Measurements from ENCODE around the gene TBX1. TPM values are rescaled to one million over a fixed set of nuclear protein-coding genes. Genes with fewer than 3 reads are reported as not detected.

Gene TBX1
- polyA plus RNA-seq, 4 donors: 0.17 to 0.59 (median 0.25) TPM

DNA sequence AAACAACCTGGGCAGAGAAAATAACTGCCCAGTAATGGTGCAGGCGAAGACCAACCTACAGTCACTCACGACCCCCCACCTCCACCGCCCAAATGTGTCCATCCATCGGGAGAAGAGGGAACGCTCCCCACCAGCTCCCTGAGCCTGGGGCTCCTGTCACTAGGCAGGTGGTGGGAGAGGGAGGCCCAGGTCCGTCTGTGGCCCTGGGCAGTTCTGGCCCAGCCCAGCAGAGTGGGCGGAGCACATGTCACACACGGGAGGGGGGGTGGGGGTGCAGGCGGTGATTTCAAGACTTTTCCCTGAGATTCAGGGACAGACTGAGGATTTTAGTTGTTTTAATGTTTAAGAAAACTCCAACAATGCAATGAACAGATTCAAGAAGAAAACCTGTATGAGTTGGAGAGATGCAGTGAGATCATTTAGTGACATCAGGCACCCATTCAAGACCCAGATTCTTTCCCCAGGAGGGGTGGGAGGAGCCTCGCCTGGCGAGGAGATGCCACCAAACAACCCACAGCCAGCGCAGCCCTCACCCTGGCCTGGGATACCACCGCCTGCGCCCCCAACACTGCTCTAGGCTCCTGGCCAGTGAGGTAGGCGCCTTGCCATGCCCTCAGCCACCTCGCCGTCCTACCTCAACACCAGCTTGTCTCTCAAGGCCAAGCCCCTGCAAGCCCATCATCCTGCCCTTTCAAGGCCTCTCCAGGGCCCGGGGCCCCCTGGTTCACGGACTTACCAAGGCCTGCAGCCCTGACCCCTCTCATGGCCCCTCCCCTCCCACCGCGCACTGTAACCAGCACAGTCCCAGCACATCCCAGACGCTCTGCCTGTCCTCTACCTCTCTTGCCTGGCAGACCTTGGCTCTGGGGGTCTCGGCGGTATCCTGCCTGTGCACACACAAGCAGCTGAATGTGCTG, 36.8 kb downstream of the TBX1 start:
- DNase-seq (ENCODE audit: low read depth in 4 of 4, low spot score in 3 of 4): no peak

DNA sequence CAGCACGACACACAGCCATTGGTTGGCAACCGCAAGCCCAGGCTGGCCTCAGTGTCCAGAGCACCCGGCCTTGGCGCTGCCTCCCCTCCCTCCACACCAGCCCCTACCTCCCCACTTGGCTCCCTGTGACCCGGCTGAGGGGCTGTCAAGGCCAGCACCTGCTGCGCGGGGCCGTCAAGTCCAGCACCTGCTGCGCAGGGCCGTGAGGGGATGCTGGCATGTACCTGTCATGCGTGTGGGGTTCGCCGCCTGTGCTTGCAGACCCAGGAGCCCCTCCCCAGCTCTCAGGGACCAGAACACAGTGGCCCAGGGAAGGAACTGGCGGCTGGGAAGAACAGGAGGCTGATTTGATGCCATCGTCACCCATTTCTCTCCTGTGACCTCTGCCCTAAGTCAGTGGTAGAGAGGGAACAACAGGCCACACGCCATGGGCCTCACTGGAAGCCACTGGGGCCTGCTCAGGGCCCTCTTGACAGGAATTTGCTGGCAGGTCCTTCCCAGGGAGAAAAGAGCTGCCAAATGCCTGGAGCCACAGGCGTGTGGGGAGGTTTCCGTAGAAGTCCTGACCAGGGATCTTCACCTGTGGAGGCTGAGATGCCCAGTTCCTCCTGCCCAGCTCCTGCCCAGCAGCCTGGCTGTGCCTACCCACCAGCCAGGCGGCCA, 37.6 kb downstream of the TBX1 start:
- no peak for DNase-seq (ENCODE audit: low read depth in 4 of 4, low spot score in 3 of 4)

DNA sequence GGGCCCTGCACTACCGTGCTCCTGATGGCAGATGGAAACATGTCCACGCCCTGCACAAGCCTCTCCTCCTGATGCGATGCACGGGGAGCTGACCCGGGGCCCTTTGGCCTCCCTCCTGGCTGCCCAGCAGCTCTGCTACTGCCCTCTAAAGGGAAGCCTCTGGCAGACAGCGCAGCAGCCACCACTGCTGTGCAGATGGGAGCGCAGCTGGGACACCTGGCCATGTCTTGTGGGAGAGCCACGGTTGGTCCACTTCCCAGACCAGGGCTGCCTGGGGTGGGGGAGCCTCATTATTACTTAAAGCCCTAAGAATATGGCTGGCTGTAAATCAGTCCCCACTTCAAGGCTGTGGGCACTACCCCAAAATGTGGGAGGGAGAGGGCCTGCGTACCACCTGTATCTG, 38.3 kb downstream of the TBX1 start:
- DNase-seq (ENCODE audit: low read depth in 4 of 4, low spot score in 3 of 4): no peak

DNA sequence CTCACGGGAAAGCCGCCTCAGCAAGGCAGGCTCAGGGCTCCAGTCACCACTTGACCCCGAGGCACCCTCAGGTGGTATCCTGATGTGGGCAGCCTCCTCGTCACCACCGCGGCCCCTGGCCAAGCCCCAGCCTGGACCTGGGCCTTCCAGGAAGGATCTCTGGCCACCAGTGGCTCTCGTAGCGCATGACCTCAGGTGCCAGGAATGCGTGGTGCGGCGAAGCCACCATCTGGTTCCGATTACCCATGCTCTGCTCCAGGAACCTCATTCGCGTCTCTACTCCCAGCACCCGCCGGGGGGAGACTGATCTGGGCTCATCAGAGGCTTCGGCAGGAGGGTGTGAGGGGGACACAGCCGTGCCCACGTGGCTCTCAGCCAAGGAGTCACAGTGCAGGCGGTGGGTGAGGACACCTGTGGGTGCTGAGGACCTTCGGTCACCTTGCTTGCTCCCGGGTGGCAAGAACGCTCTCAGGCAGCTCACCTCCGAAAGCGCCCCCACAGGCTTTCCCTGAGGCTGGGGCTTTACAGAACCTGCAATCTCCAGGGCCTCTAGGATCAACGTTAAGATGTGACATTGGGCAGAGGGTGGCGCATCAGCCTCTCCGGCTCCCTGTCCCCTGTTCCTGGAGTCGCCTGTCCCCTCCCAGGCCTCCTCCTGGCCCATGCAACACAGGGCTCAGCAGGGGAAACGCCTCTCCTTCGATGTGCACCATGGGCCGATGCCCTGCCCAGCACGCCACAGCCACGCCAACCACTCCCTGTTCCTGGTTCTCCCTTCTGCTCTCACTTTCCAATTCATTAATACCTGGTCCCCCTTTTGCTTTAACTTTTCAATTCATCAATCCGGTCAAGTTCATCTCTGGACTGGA, 39.0 kb downstream of the TBX1 start:
- no peak for DNase-seq (ENCODE audit: low read depth in 4 of 4, low spot score in 3 of 4)

DNA sequence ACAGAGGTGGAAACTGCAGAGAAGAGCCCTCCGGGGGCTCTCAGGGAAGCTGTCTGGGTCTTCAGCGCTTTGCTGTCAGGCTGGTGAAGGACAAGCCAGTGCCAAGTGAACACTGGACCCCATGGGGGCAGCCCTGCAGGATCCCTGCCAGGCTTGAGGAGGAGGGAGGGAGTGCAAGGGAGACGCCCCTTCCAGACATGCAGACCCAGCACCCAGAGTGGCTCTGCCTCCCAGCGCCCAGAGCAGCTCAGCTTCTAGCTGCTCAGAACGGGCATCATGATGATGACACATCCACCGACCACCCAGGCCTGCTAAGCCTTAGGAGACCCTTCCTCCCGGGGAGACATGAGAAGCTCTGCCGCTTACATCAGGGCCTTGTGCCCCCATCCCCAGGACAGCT, 39.7 kb downstream of the TBX1 start:
- DNase-seq (ENCODE audit: low read depth in 4 of 4, low spot score in 3 of 4): no peak

DNA sequence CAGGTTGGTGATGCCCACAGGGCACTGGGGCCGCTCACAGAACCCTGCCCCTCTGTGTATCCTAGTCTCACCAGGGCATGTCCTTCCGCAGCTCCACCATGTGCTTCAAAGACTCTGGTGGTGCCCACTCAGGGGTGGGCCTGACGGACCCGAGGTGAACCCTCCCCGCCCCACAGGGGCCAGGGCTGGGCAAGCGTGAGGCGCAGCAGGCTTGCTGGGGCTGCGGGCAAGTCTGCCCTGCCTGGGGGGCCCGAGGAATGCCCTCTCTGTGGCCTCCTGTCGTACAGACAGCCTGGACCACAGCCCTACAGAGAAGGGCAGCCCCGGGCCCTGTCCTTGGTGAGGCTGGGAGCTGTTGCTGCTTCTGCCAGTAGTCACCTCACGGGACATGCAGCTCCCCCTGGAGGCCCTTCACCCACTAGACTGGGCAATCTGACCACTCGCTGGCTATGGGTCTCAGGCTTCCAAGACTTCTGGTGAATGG, 40.2 kb downstream of the TBX1 start:
- no peak for DNase-seq (ENCODE audit: low read depth in 4 of 4, low spot score in 3 of 4)

DNA sequence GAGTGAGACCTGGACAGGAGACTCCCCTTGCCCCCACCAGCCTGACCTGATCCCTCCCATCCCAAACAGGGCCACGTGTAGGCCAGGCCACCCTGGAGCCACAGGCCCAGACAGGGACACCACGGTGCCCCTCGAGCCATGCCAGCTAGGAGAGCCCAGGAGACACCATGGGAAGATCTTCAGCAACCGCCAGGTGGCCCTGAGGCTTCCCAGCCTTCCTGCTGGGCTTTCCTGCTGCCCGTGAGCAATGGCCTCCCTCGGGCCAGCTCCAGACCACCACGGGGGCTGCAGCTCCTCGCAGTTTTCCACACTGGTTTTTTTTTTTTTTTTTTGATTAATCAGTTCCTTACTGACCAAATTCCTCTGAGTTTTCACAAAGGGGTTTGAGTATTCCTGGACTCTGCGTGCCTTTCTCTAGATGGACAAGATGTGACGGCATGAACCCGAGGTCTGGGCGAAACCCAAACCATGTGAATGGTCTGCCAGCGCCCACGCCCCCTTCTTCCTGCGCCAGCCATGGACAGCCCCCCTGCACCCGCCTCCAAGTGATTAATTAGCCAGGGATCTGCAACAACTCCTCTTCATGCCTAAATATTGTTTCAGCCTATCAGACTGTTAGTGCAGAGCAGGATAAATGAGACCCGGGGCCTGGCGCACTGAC, 40.9 kb downstream of the TBX1 start:
- no peak for DNase-seq (ENCODE audit: low read depth in 4 of 4, low spot score in 3 of 4)

DNA sequence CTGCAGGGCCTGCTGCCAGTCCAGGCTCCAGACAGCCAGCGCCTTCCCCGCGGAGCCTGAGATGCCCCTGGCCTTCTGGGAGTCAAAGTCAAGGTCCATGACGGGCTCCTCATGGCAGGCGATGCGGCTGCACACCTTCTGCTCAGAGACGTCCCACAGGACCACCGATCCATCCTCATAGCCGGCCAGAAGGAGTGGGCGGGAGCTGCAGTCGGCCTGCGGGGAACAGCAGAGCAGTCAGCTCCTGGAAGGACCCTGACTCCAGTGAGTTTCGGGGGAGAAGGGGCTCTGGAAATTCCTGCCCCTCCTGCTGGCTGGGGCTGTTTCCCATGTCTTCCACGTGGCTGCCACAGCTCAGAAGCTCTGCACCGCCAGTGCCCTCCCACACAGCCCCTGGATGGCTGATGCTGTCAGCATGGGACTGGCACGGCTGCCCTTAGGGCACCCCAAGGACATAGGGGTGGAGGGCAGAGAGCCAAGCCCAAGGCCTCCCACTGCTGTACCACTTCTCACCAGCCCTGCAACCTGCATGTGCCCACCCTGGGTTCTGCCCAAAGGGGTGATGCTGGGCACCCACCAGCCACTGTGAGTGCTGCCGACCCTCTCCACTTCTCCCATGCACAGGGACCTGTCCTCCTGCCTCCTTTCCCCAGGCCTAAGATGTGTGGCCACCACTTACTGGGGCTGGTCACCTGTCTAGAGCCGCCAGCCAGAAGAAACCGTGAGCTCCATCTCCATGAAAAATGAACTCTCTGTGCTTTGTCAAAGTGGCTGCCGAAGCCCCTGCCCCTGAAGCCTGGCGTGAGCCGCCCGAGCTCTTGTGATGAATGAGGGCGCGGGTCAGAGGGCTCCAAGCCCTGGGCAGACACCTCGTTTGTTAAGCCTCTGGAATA, 41.7 kb downstream of the TBX1 start:
- DNase-seq (ENCODE audit: low read depth in 4 of 4, low spot score in 3 of 4): no peak

DNA sequence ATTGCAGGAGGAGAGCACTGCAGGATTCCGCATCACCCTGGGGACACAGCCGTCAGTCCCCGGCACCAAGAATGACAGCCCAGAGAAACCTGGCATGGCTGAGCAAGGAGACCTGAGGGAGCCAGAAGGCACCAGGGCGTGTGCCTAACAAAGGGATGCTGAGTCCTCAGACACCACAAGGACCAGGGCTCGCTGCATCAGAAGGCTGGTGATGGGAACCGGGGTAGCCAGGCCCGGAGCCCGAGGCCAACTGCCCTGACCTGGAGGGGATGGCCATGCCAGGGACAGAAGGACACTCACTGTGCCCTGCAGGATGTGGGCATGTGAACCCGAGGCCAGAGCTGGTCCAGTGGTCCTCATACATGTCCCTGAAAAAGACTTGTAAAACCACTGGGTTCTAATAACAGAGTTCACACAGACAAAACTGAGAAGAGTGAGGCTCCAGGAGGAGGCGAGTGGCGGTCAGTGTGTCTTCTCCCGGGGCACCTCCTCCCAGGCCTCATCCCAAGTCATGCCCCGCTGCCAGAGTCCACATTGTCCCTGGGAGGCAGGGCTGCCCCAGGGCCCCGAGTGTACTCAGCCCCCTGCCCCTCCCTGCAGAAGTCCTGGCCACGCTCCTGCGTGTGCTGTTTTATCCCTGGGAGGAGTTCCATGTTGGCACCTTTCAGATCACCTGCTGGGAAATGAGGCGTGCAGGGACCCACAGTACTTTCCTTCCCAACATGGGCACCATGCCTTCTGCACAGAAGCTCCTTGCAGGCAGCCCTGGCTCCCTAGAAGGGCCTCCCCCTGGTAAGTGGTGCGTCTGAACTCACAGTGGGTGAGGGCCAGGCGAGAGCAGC, 42.5 kb downstream of the TBX1 start:
- DNase-seq (ENCODE audit: low read depth in 4 of 4, low spot score in 3 of 4): no peak

DNA sequence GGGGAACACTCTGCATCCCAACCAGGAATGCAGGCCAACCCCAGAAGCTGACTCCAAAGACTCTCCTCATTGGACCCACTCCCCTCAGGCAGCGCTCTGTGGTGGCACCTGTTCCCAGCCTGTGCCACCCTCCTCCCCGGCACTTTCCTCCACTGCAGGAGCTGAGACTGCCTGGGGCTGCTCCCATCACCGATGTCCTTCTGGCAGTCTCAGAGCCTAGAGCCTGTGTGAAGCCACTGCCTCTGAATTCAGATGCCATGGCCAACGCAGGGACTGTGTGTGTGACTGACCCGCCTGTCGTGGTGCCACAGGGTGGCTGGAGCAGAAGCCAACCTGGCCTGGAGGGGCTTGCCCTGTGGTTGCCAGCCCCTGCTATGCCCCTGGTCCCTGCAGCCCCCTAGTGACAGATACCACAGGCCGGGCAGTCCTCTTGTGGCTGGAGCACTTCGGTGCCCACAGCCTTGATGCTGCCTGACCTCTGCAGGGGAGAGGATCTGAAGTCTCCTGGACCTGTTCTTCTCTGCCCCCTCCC, 43.2 kb downstream of the TBX1 start:
- DNase-seq (ENCODE audit: low read depth in 4 of 4, low spot score in 3 of 4): no peak

DNA sequence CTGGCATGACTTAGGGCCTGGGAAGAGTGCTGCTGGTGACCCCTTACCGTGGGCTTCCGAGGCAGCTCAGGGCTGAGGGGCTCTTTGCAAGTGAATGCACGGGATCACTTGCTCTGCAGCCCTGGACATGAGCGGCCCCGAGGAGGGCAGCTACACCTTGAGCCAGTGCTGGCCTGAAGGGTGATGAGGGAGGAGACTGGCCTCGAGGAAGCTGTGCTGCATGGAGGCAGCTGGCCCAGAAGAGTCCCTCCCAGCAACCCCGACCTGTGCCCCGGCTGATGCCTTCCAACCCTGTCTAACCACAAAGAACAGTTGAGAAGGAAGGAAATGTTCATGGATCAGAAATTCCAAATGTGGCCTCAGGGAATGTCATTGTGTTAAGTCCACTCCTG, 45.2 kb downstream of the TBX1 start:
- DNase-seq (ENCODE audit: low read depth in 4 of 4, low spot score in 3 of 4): no peak

DNA sequence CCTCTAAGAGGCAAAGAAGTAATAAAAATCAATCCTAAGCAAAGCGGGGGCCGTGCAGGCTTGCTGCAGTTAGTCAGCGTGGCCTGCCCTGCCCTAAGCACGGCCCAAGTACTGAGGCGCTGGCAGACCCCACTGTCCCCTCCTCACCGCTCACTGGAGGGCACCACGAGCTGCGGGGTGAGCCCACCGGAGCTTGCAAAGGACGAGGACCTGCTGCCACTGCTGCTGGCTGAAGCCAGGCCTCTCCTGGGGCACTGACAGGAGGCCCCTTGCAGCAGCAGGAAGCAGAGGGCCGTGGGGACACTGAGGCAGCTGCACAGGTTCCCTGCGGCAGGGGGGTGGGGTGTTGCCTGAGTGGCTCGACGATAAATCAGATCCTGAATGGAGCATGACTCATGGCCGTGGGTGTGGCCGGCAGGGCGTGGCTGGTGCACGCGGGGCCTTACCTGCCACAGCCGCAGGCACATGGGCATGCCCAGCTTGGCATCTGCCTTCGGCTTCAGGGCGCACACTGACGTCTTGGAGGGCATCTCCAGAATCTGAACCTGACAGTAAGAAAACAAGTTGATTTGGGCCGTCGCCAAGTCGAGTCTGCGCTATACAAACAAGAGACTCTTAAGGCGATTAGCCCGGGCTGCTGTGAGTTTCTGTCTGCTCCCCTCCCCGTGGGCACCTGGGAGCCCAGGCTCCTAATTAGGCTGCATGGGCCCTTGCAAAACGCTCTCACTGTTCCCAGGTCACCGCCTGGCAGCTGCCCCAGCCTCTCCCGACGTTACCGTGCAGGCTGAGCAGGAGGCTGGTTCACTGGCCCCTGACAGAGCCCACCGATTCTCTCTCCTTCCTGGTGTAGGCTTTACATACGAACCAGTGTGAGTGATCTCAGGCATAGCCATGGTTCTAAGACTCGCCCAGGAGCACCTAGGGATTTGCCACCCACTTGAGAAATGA, 45.9 kb downstream of the TBX1 start:
- DNase-seq (ENCODE audit: low read depth in 4 of 4, low spot score in 3 of 4): no peak

DNA sequence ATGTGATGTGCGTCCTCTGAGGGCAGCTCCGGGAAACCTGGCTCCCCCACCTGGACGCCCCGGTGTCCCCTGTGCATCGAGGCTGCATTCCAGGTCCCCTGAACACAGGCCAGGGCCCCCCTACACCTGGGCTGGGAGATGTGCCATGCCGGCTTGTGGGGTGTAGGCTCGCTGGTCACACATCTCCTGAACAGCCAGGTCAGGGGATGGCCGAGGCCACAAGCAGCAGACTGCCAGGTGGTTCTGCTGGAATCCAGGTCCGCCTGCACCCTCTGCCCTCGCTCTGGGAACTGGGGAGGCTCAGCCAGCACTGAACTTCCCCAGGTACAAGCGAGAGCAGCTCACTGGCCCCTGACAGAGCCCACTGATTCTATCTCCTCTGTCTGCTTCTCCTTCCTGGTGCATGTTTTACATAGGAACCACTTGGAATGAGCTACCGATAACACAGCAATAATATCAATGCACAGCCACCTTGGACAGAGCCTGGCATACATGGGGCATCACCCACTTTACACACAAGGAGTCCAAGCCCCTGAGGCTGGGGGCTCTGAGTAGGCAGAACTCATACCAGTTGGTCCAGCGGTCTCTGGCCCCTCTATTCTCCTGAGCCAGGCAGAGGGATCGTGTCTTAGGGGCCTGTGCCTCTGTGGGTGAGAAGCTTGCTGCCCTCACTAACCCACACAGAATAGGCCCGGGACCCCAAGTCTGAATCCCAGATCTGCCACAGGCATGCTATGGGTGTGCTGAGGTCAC, 46.8 kb downstream of the TBX1 start:
- no peak for DNase-seq (ENCODE audit: low read depth in 4 of 4, low spot score in 3 of 4)

DNA sequence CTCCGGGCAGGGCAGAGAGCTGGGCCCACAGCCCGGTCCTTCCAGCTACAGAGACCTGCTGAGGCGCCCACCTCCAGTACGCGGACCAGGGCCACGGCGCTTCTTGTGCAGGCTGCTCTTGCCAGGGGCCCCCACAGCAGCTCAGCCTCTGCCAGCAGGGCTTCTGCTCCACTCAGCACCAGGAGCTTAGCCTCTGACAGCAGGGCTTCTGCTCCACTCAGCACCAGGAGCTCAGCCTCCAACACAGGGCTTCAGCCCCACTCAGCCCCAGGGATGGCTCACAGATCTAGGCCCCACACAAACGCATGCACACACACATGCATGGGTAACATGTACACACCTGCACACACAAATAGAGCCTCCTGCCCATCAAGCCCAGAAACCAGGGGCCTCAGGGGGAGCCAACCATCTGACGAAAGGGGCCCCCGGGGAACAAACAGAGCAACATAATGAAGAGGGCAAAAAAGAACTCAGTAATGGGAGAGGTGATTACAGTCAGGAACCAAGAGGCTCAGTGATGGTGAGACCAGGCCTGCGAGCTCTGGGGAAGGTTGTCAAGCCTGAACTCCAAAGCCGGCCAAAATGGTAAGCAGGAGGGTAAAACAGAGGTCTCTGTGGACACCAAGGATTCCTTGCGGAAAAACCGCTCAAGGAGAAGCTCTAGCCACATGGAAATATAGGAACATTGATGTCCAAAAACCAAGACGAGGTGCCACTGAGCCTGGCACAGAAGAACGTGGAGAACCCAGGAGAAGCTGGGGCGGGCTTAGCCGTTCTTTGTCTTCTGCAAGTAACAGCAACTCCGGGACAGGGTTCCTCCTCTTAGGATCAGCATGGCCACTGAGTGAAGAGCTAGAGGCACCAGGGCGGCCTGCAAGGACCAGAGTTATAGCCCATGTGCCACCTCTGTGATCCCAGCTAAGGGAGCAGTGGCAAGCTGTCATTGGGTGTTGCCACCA, 47.6 kb downstream of the TBX1 start:
- DNase-seq (ENCODE audit: low read depth in 4 of 4, low spot score in 3 of 4): no peak

DNA sequence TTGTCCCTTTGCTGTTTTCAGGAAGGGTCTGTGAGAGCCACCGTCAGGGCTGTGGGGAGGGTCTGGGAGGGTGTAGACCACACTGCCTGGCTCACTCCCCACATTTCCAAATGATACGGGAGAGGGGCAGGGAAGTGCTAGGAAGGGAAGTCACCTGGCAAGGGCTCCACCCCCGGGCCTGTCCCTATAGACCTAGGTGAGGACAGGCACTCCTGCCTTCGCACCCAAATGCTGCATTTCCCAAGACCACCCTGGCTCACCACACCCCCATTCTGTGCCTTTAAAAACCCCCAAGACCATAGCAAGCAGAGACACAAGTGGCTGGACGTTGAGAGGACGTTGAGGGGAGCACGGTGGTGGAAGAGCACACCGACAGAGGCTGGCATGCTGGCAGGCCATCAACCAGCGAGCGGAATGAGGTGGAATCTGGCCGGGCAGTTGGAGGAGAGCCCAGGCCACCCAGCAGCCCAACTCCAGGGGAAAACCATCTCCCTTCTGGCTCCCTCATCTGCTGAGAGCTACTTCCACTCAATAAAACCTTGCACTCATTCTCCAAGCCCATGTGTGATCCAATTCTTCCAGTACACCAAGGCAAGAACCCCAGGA, 48.4 kb downstream of the TBX1 start:
- no peak for DNase-seq (ENCODE audit: low read depth in 4 of 4, low spot score in 3 of 4)
